GM12878 (cell line): ENCODE results near the gene FBXO4. TPM values are rescaled to one million over a fixed set of nuclear protein-coding genes. Genes with fewer than 3 reads are reported as not detected.

Experiments
- ATAC-seq: fragments of 200-7000 bp; cut with Tn5 transposase; 3 replicates; pipeline ENCODE4 v1.9.1; 2020; ENCODE audit warnings: mild to moderate bottlenecking, moderate library complexity
- BruUV-seq: library from RNA; stranded (reverse); fragments of 400-500 nt; replicated peaks from 2 replicates; lab custom pipeline; 2021; lab: Mats Ljungman, UMichigan
- CTCF ChIA-PET: fragments of 300-600 bp; sonication (Branson Sonifier 250); formaldehyde crosslinking; extraction: SDS; loops from one replicate; lab custom pipeline; 2021; ENCODE audit warnings: inconsistent platforms; lab: Yijun Ruan, JAX
- POLR2A ChIA-PET: fragments of 350-600 bp; formaldehyde crosslinking; extraction: SDS; loops from one replicate; lab custom pipeline; 2021; ENCODE audit warnings: inconsistent platforms; lab: Charles Lee
- RAD21 ChIA-PET: fragments of 300-600 bp; sonication (Branson Sonifier 250); formaldehyde crosslinking; loops from one replicate; lab custom pipeline; 2023; ENCODE audit warnings: antibody characterized with exemption; ENCODE audit not compliant: unreplicated experiment; lab: Charles Lee
- SMC1A ChIA-PET: fragments of 300-600 bp; sonication (Branson Sonifier 250); formaldehyde crosslinking; loops from one replicate; lab custom pipeline; 2023; ENCODE audit not compliant: unreplicated experiment, uncharacterized antibody; lab: Charles Lee
- DNase-seq: peaks from one replicate; pipeline ENCODE4 v3.0.0-alpha.2; 2011; ENCODE audit warnings: low read depth, low spot score
- FAIRE-seq: peaks from 3 replicates; lab custom pipeline; 2011; peaks lifted over from hg19 to GRCh38; lab: Jason Lieb, UNC
- H2AFZ ChIP-seq: 2 replicates; pipeline ENCODE4 v1.6.0; 2011; ENCODE audit warnings: low read depth, low read length, control low read depth; ENCODE audit not compliant: control insufficient read depth
- H3K27ac ChIP-seq: 2 replicates; pipeline ENCODE4 v1.5.1; 2011; ENCODE audit warnings: control low read depth; ENCODE audit not compliant: control insufficient read depth, insufficient read depth
- H3K27me3 ChIP-seq, 2 experiments: replicated peaks in 1 of 2; 2 replicates each; pipeline versions ENCODE4 v1.6.0 to v1.6.1; 2011; ENCODE audit warnings: low read length in 1 of 2; ENCODE audit not compliant: control insufficient read depth in 2 of 2, insufficient read depth in 2 of 2
- H3K36me3 ChIP-seq, 2 experiments: 2 replicates each; pipeline ENCODE4 v1.5.1; 2011; ENCODE audit warnings: low read length in 1 of 2; ENCODE audit not compliant: control insufficient read depth in 2 of 2, insufficient read depth in 2 of 2
- H3K4me1 ChIP-seq: 2 replicates; pipeline ENCODE4 v1.6.1; 2011; ENCODE audit warnings: mild to moderate bottlenecking, low read length, moderate library complexity, mixed read lengths; ENCODE audit not compliant: control insufficient read depth, insufficient read depth
- H3K4me2 ChIP-seq: 2 replicates; pipeline ENCODE4 v1.6.0; 2011; ENCODE audit warnings: control low read depth; ENCODE audit not compliant: control insufficient read depth, insufficient read depth
- H3K4me3 ChIP-seq: fragments of 200-600 bp; sonication (generic); 2 replicates; pipeline ENCODE4 v1.5.1; 2016
- H3K79me2 ChIP-seq: 2 replicates; pipeline ENCODE4 v1.6.0; 2011; ENCODE audit warnings: low read length; ENCODE audit not compliant: control insufficient read depth, insufficient read depth
- H3K9ac ChIP-seq: 2 replicates; pipeline ENCODE4 v1.8.0; 2011; ENCODE audit warnings: low read length, control low read depth, mixed read lengths; ENCODE audit not compliant: control insufficient read depth, insufficient read depth
- H3K9me3 ChIP-seq: replicated peaks from 3 replicates; pipeline ENCODE4 v1.5.1; 2011; ENCODE audit warnings: mild to moderate bottlenecking, low read length; ENCODE audit not compliant: control insufficient read depth, insufficient read depth
- H4K20me1 ChIP-seq: 2 replicates; pipeline ENCODE4 v1.6.0; 2011; ENCODE audit not compliant: control insufficient read depth, insufficient read depth
- ATF7 ChIP-seq: fragments of 450-650 bp; IDR thresholded peaks from 2 replicates; pipeline ENCODE4 v1.6.1; 2016; ENCODE audit warnings: low read depth, mild to moderate bottlenecking
- CBFB ChIP-seq: IDR thresholded peaks from 2 replicates; pipeline ENCODE4 v1.6.1; 2016; ENCODE audit warnings: antibody characterized with exemption, low read depth
- CBX5 ChIP-seq: sonication (generic); IDR thresholded peaks from 2 replicates; pipeline ENCODE4 v1.6.1; 2016; ENCODE audit warnings: low read depth, moderate library complexity, mild to moderate bottlenecking, inconsistent platforms
- CEBPB ChIP-seq, 2 experiments: fragments of 150-350 bp in 1 of 2; IDR thresholded peaks; 2 replicates each; pipeline ENCODE4 v1.6.1; 2012 to 2014; ENCODE audit warnings: low read depth in 2 of 2, low read length in 2 of 2, borderline replicate concordance in 1 of 2, inconsistent platforms in 1 of 2
- FOXK2 ChIP-seq: fragments of 450-650 bp; IDR thresholded peaks from 2 replicates; pipeline ENCODE4 v1.6.1; 2017; ENCODE audit warnings: mild to moderate bottlenecking, moderate library complexity
- JUNB ChIP-seq: IDR thresholded peaks from 2 replicates; pipeline ENCODE4 v1.6.1; 2016; ENCODE audit warnings: antibody characterized with exemption, mild to moderate bottlenecking
- MEF2A ChIP-seq: IDR thresholded peaks from 2 replicates; pipeline ENCODE4 v1.6.1; 2011; ENCODE audit warnings: low read depth, mild to moderate bottlenecking, low read length, moderate library complexity; ENCODE audit not compliant: insufficient read depth
- PAX8 ChIP-seq: fragments of 450-650 bp; IDR thresholded peaks from 2 replicates; pipeline ENCODE4 v1.6.1; 2017; ENCODE audit warnings: mild to moderate bottlenecking, moderate library complexity
- RAD21 ChIP-seq: IDR thresholded peaks from 2 replicates; pipeline ENCODE4 v1.6.1; 2011; ENCODE audit warnings: mild to moderate bottlenecking, low read depth, low read length, moderate library complexity; ENCODE audit not compliant: insufficient read depth
- RAD51 ChIP-seq: fragments of 450-650 bp; IDR thresholded peaks from 2 replicates; pipeline ENCODE4 v1.6.1; 2016; ENCODE audit warnings: moderate library complexity, mild to moderate bottlenecking, inconsistent platforms
- SIN3A ChIP-seq: IDR thresholded peaks from 2 replicates; pipeline ENCODE4 v1.6.1; 2012; ENCODE audit warnings: low read depth, low read length, improper control_type of control experiment
- SMAD1 ChIP-seq: fragments of 450-650 bp; IDR thresholded peaks from 2 replicates; pipeline ENCODE4 v1.6.1; 2018; ENCODE audit warnings: mild to moderate bottlenecking, low read depth; ENCODE audit not compliant: partially characterized antibody
- TBL1XR1 ChIP-seq: IDR thresholded peaks from 2 replicates; pipeline ENCODE4 v1.6.1; 2012; ENCODE audit warnings: low read depth, low read length, improper control_type of control experiment
- ZBED1 ChIP-seq: IDR thresholded peaks from 2 replicates; pipeline ENCODE4 v1.6.1; 2016; ENCODE audit warnings: borderline replicate concordance
- ZNF24 ChIP-seq: fragments of 450-650 bp; IDR thresholded peaks from 2 replicates; pipeline ENCODE4 v1.6.1; 2017; ENCODE audit warnings: antibody characterized with exemption, mild to moderate bottlenecking
- WGBS: methylation state at CpG from one replicate; pipeline ENCODE4 v1.1.6; 2016; ENCODE audit warnings: low lambda C conversion rate; ENCODE audit not compliant: insufficient replicate concordance, insufficient coverage; ENCODE audit errors: missing lambda C conversion rate; 5-methylcytosine and 5-hydroxymethylcytosine counted together
- in situ Hi-C: fragments of 300-500 bp; cut with MboI; formaldehyde crosslinking; loops from 9 replicates; pipeline ENCODE4 v1.14.3; 2018; ENCODE audit warnings: mixed read lengths
- intact Hi-C: fragments of 100-400 bp; cut with micrococcal nuclease; formaldehyde crosslinking; loops from one replicate; pipeline ENCODE4 v1.14.2; 2022; ENCODE audit not compliant: unreplicated experiment
- polyA plus RNA-seq, 11 experiments: library from polyadenylated mRNA; depleted of rRNA in 4 of 11; unstranded in 6 of 11; stranded (reverse) in 5 of 11; fragments of >200 nt; fragmentation: Nextera tagmentation in 4 of 11; fragmentation: Illumina TruSeq in 1 of 11; extraction: Ambion mirVana in 4 of 11; extraction: Trizol in 1 of 11; gene quantifications; 1 replicate in 1 of 11; 2 replicates in 10 of 11; pipeline versions ENCODE4 v1.2.1 to v1.2.3, GENCODE V29; 2011 to 2016; ENCODE audit warnings: inconsistent platforms in 2 of 11, missing spikeins in 2 of 11, low read depth in 1 of 11
- total RNA-seq, 4 experiments: library from RNA; depleted of rRNA in 3 of 4; stranded (reverse); fragments of >200 nt in 3 of 4; fragmentation: Illumina TruSeq in 1 of 4; extraction: Trizol in 1 of 4; gene quantifications; 2 replicates each; pipeline versions ENCODE4 v1.2.1 to v1.2.3, GENCODE V29; 2013 to 2021
- TF ChIP-seq, protein P1 (sequence below): fragments of 450-650 bp; IDR thresholded peaks from 2 replicates; pipeline ENCODE4 v1.6.1; 2017; ENCODE audit warnings: mild to moderate bottlenecking
- TF ChIP-seq, protein P2 (sequence below): fragments of 450-650 bp; IDR thresholded peaks from 2 replicates; pipeline ENCODE4 v1.6.1; 2018; ENCODE audit warnings: borderline replicate concordance, mild to moderate bottlenecking; ENCODE audit not compliant: partially characterized antibody
- TF ChIP-seq, protein P3 (sequence below): IDR thresholded peaks from 2 replicates; pipeline ENCODE4 v1.6.1; 2011; ENCODE audit warnings: mild to moderate bottlenecking, low read depth, low read length, moderate library complexity; ENCODE audit not compliant: insufficient replicate concordance
- TF ChIP-seq, protein P4 (sequence below): fragments of 450-650 bp; IDR thresholded peaks from 2 replicates; pipeline ENCODE4 v1.6.1; 2014; ENCODE audit warnings: mild to moderate bottlenecking

Gene FBXO4
- total and polyA plus RNA-seq, 10 of the 15 experiments (the other 5 are each of a cell fraction or from before 2014, with no cell fraction given): 7.2 to 30.5 (median 19.6) TPM

DNA sequence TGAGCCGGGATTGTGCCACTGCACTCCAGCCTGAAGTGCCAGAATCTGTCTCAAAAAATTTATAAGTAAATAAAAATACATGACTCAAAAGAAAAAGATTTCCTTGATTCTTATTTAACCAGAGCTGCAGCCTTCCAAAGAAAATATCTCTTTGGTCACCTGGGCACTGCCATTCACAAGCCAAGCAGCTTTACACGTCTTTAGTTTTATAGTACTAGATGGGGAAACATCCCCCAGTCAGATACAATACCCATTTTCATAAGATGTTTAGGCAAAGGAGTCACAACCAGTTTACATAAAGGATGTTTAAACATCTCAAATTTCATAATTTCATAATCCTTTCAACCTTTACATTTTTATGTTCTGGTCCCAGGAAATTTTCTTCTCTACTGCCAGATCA is 41.1 kb upstream of the FBXO4 start:
- Histone ChIP-seq H3K36me3 (no peaks in the 10 kb centered on the region), H3K4me1 (no peaks in the 10 kb centered on the region), H3K4me2 (no peak overlapping the region), H3K9ac (no peak overlapping the region), H3K4me3 (no peak overlapping the region), H3K27me3 (no peaks in the 10 kb centered on the region), H3K9me3 (no peaks in the 10 kb centered on the region), H4K20me1 (no peaks in the 10 kb centered on the region), H2AFZ (no peak overlapping the region), H3K79me2 (no peaks in the 10 kb centered on the region), H3K27ac (no peak overlapping the region)
- SMC1A ChIA-PET: interaction anchor here (1.2 kb wide), 1 partner anchor 10 kb away, joined by 3 read pairs; no protein-coding TSS in a partner anchor
- TF ChIP-seq MEF2A (no peak), CBFB (no peak), SIN3A (no peak), CBX5 (no peak), JUNB (no peak), ZBED1 (no peak), ATF7 (no peak), SMAD1 (no peak), CEBPB (IDR thresholded peaks at IDR 0.05; ENCODE audit: borderline replicate concordance in 1 of 2, low read depth in 2 of 2, low read length in 2 of 2) (no peak), PAX8 (no peak), TBL1XR1 (no peak), FOXK2 (no peak), RAD21 (no peak), ZNF24 (no peak), RAD51 (no peak)
- TF ChIP-seq, protein P1, sequence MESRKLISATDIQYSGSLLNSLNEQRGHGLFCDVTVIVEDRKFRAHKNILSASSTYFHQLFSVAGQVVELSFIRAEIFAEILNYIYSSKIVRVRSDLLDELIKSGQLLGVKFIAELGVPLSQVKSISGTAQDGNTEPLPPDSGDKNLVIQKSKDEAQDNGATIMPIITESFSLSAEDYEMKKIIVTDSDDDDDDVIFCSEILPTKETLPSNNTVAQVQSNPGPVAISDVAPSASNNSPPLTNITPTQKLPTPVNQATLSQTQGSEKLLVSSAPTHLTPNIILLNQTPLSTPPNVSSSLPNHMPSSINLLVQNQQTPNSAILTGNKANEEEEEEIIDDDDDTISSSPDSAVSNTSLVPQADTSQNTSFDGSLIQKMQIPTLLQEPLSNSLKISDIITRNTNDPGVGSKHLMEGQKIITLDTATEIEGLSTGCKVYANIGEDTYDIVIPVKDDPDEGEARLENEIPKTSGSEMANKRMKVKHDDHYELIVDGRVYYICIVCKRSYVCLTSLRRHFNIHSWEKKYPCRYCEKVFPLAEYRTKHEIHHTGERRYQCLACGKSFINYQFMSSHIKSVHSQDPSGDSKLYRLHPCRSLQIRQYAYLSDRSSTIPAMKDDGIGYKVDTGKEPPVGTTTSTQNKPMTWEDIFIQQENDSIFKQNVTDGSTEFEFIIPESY: no peak
- TF ChIP-seq, protein P2, sequence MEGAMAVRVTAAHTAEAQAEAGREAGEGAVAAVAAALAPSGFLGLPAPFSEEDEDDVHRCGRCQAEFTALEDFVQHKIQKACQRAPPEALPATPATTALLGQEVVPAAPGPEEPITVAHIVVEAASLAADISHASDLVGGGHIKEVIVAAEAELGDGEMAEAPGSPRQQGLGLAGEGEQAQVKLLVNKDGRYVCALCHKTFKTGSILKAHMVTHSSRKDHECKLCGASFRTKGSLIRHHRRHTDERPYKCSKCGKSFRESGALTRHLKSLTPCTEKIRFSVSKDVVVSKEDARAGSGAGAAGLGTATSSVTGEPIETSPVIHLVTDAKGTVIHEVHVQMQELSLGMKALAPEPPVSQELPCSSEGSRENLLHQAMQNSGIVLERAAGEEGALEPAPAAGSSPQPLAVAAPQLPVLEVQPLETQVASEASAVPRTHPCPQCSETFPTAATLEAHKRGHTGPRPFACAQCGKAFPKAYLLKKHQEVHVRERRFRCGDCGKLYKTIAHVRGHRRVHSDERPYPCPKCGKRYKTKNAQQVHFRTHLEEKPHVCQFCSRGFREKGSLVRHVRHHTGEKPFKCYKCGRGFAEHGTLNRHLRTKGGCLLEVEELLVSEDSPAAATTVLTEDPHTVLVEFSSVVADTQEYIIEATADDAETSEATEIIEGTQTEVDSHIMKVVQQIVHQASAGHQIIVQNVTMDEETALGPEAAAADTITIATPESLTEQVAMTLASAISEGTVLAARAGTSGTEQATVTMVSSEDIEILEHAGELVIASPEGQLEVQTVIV: no peak
- TF ChIP-seq, protein P3, sequence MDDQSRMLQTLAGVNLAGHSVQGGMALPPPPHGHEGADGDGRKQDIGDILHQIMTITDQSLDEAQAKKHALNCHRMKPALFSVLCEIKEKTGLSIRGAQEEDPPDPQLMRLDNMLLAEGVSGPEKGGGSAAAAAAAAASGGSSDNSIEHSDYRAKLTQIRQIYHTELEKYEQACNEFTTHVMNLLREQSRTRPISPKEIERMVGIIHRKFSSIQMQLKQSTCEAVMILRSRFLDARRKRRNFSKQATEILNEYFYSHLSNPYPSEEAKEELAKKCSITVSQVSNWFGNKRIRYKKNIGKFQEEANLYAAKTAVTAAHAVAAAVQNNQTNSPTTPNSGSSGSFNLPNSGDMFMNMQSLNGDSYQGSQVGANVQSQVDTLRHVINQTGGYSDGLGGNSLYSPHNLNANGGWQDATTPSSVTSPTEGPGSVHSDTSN: no peak
- TF ChIP-seq, protein P4, sequence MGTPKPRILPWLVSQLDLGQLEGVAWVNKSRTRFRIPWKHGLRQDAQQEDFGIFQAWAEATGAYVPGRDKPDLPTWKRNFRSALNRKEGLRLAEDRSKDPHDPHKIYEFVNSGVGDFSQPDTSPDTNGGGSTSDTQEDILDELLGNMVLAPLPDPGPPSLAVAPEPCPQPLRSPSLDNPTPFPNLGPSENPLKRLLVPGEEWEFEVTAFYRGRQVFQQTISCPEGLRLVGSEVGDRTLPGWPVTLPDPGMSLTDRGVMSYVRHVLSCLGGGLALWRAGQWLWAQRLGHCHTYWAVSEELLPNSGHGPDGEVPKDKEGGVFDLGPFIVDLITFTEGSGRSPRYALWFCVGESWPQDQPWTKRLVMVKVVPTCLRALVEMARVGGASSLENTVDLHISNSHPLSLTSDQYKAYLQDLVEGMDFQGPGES: no peak
- WGBS: 47% methylated on average over 2 of the region's 2 CpGs
- RAD21 ChIA-PET: no interaction called here
- ATAC-seq (no peak), FAIRE-seq (no peak), DNase-seq (no peak)
- POLR2A ChIA-PET: interaction anchor here (0.6 to 0.8 kb wide), 2 partner anchors 9 to 221 kb away, joined by 3 to 4 read pairs; no protein-coding TSS in a partner anchor
- intact Hi-C loops (no loop called here), in situ Hi-C loops (no loop called here)
- no TSS peak for BruUV-seq
- CTCF ChIA-PET: no interaction called here
